Common myeloid progenitor, CD34-positive (primary cell): ENCODE measurements around the gene ABO.

ENCODE experiments used
- CTCF ChIA-PET: fragments of 350-600 bp; sonication (Branson Sonifier 250); formaldehyde crosslinking; loops from one replicate; lab custom pipeline; 2021; ENCODE audit warnings: antibody characterized with exemption; lab: Charles Lee
- POLR2A ChIA-PET: fragments of 350-600 bp; sonication (Branson Sonifier 250); formaldehyde crosslinking; loops from one replicate; lab custom pipeline; 2021; ENCODE audit warnings: antibody characterized with exemption; lab: Charles Lee
- DNase-seq, 3 donors: peaks; one replicate each; pipeline versions ENCODE4 v3.0.0 to v3.0.0-alpha.2; 2013
- H3K27ac ChIP-seq, 2 experiments: 1 replicate in 1 of 2; 2 replicates in 1 of 2; pipeline ENCODE4 v1.7.0; 2013; ENCODE audit warnings: inconsistent platforms in 2 of 2, low read length in 2 of 2, mild to moderate bottlenecking in 2 of 2, low read depth in 1 of 2, moderate library complexity in 1 of 2; ENCODE audit not compliant: severe bottlenecking in 2 of 2, insufficient read depth in 1 of 2, poor library complexity in 1 of 2
- H3K27me3 ChIP-seq, 5 experiments: replicated peaks in 2 of 5; 1 replicate in 3 of 5; 2 replicates in 2 of 5; pipeline versions ENCODE4 v1.6.1 to v1.7.0; 2013; ENCODE audit warnings: low read length in 4 of 5, mild to moderate bottlenecking in 2 of 5, moderate library complexity in 2 of 5, inconsistent platforms in 1 of 5; ENCODE audit not compliant: insufficient read depth in 5 of 5, control insufficient read depth in 4 of 5
- H3K36me3 ChIP-seq, 4 experiments: 1 replicate in 2 of 4; 2 replicates in 2 of 4; pipeline versions ENCODE4 v1.6.1 to v1.7.0; 2013; ENCODE audit warnings: low read length in 3 of 4, control low read depth in 1 of 4, mild to moderate bottlenecking in 1 of 4; ENCODE audit not compliant: control insufficient read depth in 4 of 4, insufficient read depth in 4 of 4
- H3K4me1 ChIP-seq, 4 experiments: 1 replicate in 3 of 4; 2 replicates in 1 of 4; pipeline versions ENCODE4 v1.6.1 to v1.7.1; 2013; ENCODE audit warnings: low read length in 3 of 4, mild to moderate bottlenecking in 3 of 4, control low read depth in 1 of 4, inconsistent platforms in 1 of 4, moderate library complexity in 1 of 4; ENCODE audit not compliant: control insufficient read depth in 4 of 4, insufficient read depth in 4 of 4; ENCODE audit errors: control extremely low read depth in 1 of 4
- H3K4me3 ChIP-seq, 7 experiments: 1 replicate in 4 of 7; 2 replicates in 3 of 7; pipeline versions ENCODE4 v1.5.1 to v1.7.0; 2013; ENCODE audit warnings: mild to moderate bottlenecking in 7 of 7, low read length in 6 of 7, moderate library complexity in 6 of 7, inconsistent platforms in 2 of 7, low read depth in 2 of 7, control low read depth in 1 of 7; ENCODE audit not compliant: insufficient read depth in 4 of 7, control insufficient read depth in 1 of 7; ENCODE audit errors: extremely low read depth in 1 of 7
- H3K9me3 ChIP-seq, 5 experiments: 1 replicate in 4 of 5; 2 replicates in 1 of 5; pipeline versions ENCODE4 v1.6.1 to v1.7.1; 2013; ENCODE audit warnings: low read length in 4 of 5, mild to moderate bottlenecking in 2 of 5, inconsistent platforms in 1 of 5, low read depth in 1 of 5, moderate library complexity in 1 of 5; ENCODE audit not compliant: control insufficient read depth in 4 of 5, insufficient read depth in 2 of 5; ENCODE audit errors: control extremely low read depth in 1 of 5
- WGBS: methylation state at CpG from one replicate; pipeline ENCODE4 v1.1.5; 2013; ENCODE audit not compliant: insufficient coverage; 5-methylcytosine and 5-hydroxymethylcytosine counted together

The ABO gene

GRCh38 chr9:133247632-133248031, 27.4 kb downstream of the ABO start:
- 98% methylated on average over 6 of the region's 6 CpGs for WGBS
- Histone ChIP-seq H3K4me1 (peaks cover 0 to 23% (median 7%) of the 10 kb centered on the region in 4 experiments), H3K4me3 (no peak overlapping the region), H3K36me3 (no peaks in the 10 kb centered on the region), H3K9me3 (no peaks in the 10 kb centered on the region), H3K27me3 (peaks cover 0 to 3% (median 0%) of the 10 kb centered on the region in 5 experiments), H3K27ac (no peak overlapping the region)
- ChIA-PET CTCF (interaction anchor here (0.8 to 1.3 kb wide), 3 partner anchors 9 to 82 kb away, joined by 3 to 5 read pairs (median 3); no protein-coding TSS in a partner anchor), POLR2A (no interaction called here)
- no peak for DNase-seq

GRCh38 chr9:133246991-133247390, 28.0 kb downstream of the ABO start:
- Histone ChIP-seq H3K9me3 (no peaks in the 10 kb centered on the region), H3K4me3 (no peak overlapping the region), H3K27ac (no peak overlapping the region), H3K36me3 (no peaks in the 10 kb centered on the region), H3K4me1 (peaks cover 0 to 22% (median 4%) of the 10 kb centered on the region in 4 experiments), H3K27me3 (peaks cover 0 to 3% (median 0%) of the 10 kb centered on the region in 5 experiments)
- ChIA-PET POLR2A (no interaction called here), CTCF (interaction anchor here (0.8 to 1.3 kb wide), 3 partner anchors 8 to 83 kb away, joined by 3 to 5 read pairs (median 3); no protein-coding TSS in a partner anchor)
- DNase-seq: no peak
- 100% methylated on average over 5 of the region's 6 CpGs for WGBS

GRCh38 chr9:133246562-133246961, 28.4 kb downstream of the ABO start:
- Histone ChIP-seq H3K9me3 (no peaks in the 10 kb centered on the region), H3K27me3 (peaks cover 0 to 3% (median 0%) of the 10 kb centered on the region in 5 experiments), H3K4me3 (no peak overlapping the region), H3K4me1 (peaks cover 0 to 22% (median 5%) of the 10 kb centered on the region in 4 experiments), H3K27ac (no peak overlapping the region), H3K36me3 (no peaks in the 10 kb centered on the region)
- ChIA-PET CTCF (no interaction called here), POLR2A (no interaction called here)
- DNase-seq: no peak
- WGBS: 96% methylated on average over 8 of the region's 16 CpGs

- Histone ChIP-seq H3K27me3 (no peaks in the 10 kb centered on the region), H3K9me3 (no peaks in the 10 kb centered on the region), H3K27ac (no peak overlapping the region), H3K4me3 (peak overlapping the region in 1 of 7 experiments; percentile 23), H3K4me1 (peaks cover 2 to 42% (median 17%) of the 10 kb centered on the region in 4 experiments), H3K36me3 (no peaks in the 10 kb centered on the region)
- POLR2A ChIA-PET: no interaction called here
- CTCF ChIA-PET: interaction anchor here (0.9 to 1.5 kb wide), 3 partner anchors 10 to 87 kb away, joined by 3 to 5 read pairs (median 4); no protein-coding TSS in a partner anchor
- WGBS: no CpG with 5 or more reads among the region's 8 CpGs
- DNase-seq: peak; percentile 49 to 72 (median 57)
Observed at GRCh38 chr9:133242991-133243390, 32.0 kb downstream of the ABO start.

- 91% methylated on average over 10 of the region's 14 CpGs for WGBS
- no peaks in the 10 kb centered on the region for H3K27me3 ChIP-seq
- CTCF ChIA-PET: interaction anchor here (0.9 to 1.1 kb wide), 2 partner anchors 11 to 54 kb away, joined by 3 to 4 read pairs; no protein-coding TSS in a partner anchor
Observed at GRCh38 chr9:133242241-133242640, 32.8 kb downstream of the ABO start.

GRCh38 chr9:133239533-133240090, 35.4 kb downstream of the ABO start:
- Histone ChIP-seq H3K27me3 (no peaks in the 10 kb centered on the region), H3K36me3 (no peaks in the 10 kb centered on the region), H3K9me3 (no peaks in the 10 kb centered on the region), H3K4me3 (peak overlapping the region in 3 of 7 experiments; percentile 56 to 85 (median 69)), H3K4me1 (peaks cover 2 to 49% (median 21%) of the 10 kb centered on the region in 4 experiments), H3K27ac (no peak overlapping the region)
- POLR2A ChIA-PET: no interaction called here
- CTCF ChIA-PET: interaction anchor here (0.9 to 4.2 kb wide), 18 partner anchors 10 to 125 kb away, joined by 3 to 42 read pairs (median 6); partner anchors contain the start of genes SURF1 and SURF2
- 92% methylated on average over 14 of the region's 18 CpGs for whole genome bisulfite sequencing
- no peak for DNase-seq

More at GRCh38 chr9:133242241-133242640, 32.8 kb downstream of the ABO start:
- Histone ChIP-seq H3K4me3 (no peak overlapping the region), H3K4me1 (peaks cover 2 to 42% (median 17%) of the 10 kb centered on the region in 4 experiments), H3K27ac (no peak overlapping the region), H3K36me3 (no peaks in the 10 kb centered on the region), H3K9me3 (no peaks in the 10 kb centered on the region)
- DNase-seq: peak in 1 of 3 donors; percentile 25
- POLR2A ChIA-PET: no interaction called here
